Motor neuron (in vitro differentiated cells): ENCODE results near the gene SLC5A9. TPM values are rescaled to one million over a fixed set of nuclear protein-coding genes. Genes with fewer than 3 reads are reported as not detected.

Source experiments
- ATAC-seq, 8 experiments: fragments of 200-7000 bp; cut with Tn5 transposase; replicated peaks in 6 of 8; 2 replicates each; pipeline ENCODE4 v1.8.0; 2021; ENCODE audit warnings: mild to moderate bottlenecking in 8 of 8, moderate library complexity in 8 of 8
- H3K27ac ChIP-seq, 2 donors: fragments of 250-450 bp; sonication (Bioruptor Pico); 2 replicates each; pipeline ENCODE4 v1.9.0; 2021; ENCODE audit warnings: antibody characterized with exemption in 2 of 2, mild to moderate bottlenecking in 2 of 2, moderate library complexity in 1 of 2
- H3K4me1 ChIP-seq, 2 donors: fragments of 250-450 bp; sonication (Bioruptor Pico); replicated peaks in 1 of 2; 2 replicates each; pipeline ENCODE4 v1.6.1; 2021; ENCODE audit warnings: antibody characterized with exemption in 2 of 2, mild to moderate bottlenecking in 2 of 2, moderate library complexity in 1 of 2
- H3K4me3 ChIP-seq, 5 donors: fragments of 250-450 bp; sonication (Bioruptor Pico); 2 replicates each; pipeline ENCODE4 v1.9.0; 2021; ENCODE audit warnings: antibody characterized with exemption in 5 of 5, mild to moderate bottlenecking in 5 of 5, moderate library complexity in 4 of 5
- WGBS, 10 experiments: fragments of 450-650 bp; shearing (Covaris generic); methylation state at CpG; one replicate each; pipeline ENCODE4 v1.0.0; 2022; 5-methylcytosine and 5-hydroxymethylcytosine counted together
- in situ Hi-C, 9 experiments: fragments of 400-800 bp; cut with MboI; loops; one replicate each; pipeline ENCODE4 v1.15.0; 2021; ENCODE audit warnings: low sequenced_read_pairs in 9 of 9, low pct_unique_long_range_greater_than_20kb in 2 of 9; ENCODE audit not compliant: unreplicated experiment in 9 of 9
- total RNA-seq, 8 experiments: library from RNA; unstranded; fragments of 300-600 nt; gene quantifications; 2 replicates each; pipeline versions ENCODE4 v1.2.3 to v1.2.4, GENCODE V29; 2022

Gene SLC5A9
- total RNA-seq, 8 experiments from 2014 or later: 0.20 to 1.0 (median 0.32) TPM; not detected in 1

DNA sequence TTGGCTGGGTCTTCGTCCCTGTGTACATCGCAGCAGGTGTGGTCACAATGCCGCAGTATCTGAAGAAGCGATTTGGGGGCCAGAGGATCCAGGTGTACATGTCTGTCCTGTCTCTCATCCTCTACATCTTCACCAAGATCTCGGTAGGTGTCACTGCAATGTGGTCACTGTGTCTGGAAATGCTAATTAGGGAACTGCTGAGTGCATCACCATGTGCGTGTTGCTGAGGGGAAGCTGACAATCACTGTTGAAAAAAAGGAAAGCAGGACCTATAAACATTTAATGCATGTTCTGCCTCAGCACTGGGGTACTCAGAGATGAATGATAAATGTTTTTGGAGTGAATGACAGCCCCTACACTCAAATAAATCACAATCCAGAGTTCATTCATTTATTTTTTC is 6.8 kb downstream of the SLC5A9 start:
- peak in 2 of 8 experiments; percentile 24 to 68 for ATAC-seq
- in situ Hi-C loops: loop anchor here in 1 of 9 experiments (25.0 kb wide), 1 partner anchor 492 kb away; no protein-coding TSS in a partner anchor
- 56 to 93% (median 69%) methylated on average over 2 to 6 of the region's 6 CpGs; no CpG with 5 or more reads in 5 of the 10 experiments for WGBS, 10 experiments

DNA sequence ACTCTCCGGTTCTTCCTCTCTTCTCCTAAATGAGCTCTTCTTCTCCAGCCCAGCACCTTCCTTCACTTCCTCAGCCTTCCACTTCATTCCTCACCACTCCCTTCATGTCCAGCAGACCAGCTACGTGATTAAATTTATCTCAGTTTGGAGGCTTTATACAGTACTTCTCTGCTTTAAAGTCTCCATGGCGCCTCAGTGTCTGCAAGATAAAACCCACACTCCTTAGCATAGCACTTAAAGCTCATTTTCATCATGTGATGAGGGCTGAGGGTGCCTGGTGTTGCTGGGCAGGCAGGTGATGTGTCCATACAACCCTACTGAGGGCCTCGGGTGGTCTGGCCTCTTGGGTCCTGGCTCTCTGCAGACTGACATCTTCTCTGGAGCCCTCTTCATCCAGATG is 7.7 kb downstream of the SLC5A9 start:
- H3K4me1 ChIP-seq: no peaks in the 10 kb centered on the region
- in situ Hi-C loops: loop anchor here in 1 of 9 experiments (25.0 kb wide), 1 partner anchor 493 kb away; no protein-coding TSS in a partner anchor
- H3K27ac ChIP-seq: no peak overlapping the region
- WGBS, 10 experiments: 14 to 86% (median 62%) methylated on average over 1 to 4 of the region's 4 CpGs; no CpG with 5 or more reads in 3 of the 10 experiments
- no peak overlapping the region for H3K4me3 ChIP-seq
- ATAC-seq: no peak

More for the DNA sequence above, 6.8 kb downstream of the SLC5A9 start:
- Histone ChIP-seq H3K4me1 (no peaks in the 10 kb centered on the region), H3K4me3 (no peak overlapping the region), H3K27ac (no peak overlapping the region)

DNA sequence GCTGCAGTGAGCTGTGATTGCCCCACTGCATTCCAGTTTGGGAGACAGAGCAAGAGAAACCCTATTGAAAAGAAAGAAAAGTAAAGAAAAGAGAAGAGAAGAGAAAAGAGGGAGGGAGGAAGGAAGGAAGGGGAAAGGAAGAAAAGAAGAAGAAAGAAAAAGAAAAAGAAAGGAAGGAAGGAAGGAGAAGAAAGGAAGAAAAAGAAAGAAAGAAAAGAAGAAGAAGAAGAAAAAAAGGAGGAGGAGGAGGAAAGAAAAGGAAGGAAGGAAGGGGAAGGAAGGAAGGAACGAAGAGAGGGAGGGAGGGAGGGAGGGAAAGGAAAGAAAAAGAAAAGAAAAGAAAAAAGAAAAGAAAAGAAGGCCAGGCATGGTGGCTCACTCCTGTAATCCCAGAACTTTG is 10.2 kb downstream of the SLC5A9 start:
- Histone ChIP-seq H3K4me3 (no peak overlapping the region), H3K27ac (no peak overlapping the region), H3K4me1 (no peaks in the 10 kb centered on the region)
- 30 to 67% methylated on average over 1 of the region's 1 CpG; no CpG with 5 or more reads in 8 of the 10 experiments for WGBS, 10 experiments
- no peak for ATAC-seq
- in situ Hi-C loops: loop anchor here in 1 of 9 experiments (25.0 kb wide), 1 partner anchor 495 kb away; no protein-coding TSS in a partner anchor

DNA sequence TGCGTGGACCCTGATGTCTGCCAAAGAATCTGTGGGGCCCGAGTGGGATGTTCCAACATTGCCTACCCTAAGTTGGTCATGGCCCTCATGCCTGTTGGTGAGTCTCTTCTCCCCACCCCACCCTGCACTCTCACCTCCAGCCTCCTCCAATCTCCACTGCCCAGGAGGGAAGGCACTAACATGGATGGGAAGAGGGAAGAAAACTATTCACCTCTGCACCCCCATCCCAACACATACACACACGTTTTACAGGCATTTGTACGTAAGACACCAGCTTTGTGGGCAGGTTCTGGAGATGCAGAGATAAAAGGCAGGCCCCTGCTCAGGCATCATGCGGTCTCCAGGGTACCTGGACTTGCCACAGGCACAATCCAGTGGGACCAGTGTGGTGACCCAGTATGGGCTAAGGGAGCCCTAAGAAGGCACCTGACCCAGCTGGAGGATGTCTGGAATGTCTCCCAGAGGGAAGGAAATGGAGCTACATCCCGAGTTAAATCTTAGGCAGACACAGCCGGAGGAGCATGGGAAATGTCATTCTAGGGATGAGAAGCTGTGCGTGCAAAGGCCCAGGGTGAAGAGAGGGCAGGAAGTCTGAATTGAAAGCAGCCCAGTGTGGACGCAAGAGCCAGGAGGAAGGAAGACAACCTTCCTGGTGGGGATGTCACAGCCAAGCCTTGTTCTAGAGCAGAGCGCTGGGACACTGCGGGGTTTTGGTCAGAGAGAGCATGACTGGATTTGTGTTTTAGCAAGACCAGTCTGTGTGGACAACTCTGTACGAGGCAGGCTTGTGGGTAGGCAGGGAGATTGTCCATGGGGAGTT is 11.4 kb downstream of the SLC5A9 start:
- in situ Hi-C loops: loop anchor here in 1 of 9 experiments (25.0 kb wide), 1 partner anchor 497 kb away; no protein-coding TSS in a partner anchor
- ATAC-seq: no peak
- H3K4me3 ChIP-seq: no peak overlapping the region

DNA sequence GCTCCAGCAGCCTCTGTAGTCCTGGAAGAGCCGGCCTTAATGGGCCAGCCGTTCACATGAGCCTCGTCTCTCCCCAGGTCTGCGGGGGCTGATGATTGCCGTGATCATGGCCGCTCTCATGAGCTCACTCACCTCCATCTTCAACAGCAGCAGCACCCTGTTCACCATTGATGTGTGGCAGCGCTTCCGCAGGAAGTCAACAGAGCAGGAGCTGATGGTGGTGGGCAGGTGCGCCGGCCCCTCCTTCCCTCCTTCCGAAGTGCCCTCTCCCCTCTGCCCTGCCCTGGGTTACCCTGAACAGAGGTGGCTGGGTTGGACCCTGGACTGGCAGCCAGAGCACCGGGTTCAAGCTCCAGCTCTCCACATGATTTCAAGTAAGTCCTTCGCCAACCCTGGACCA is 13.1 kb downstream of the SLC5A9 start:
- no peak for ATAC-seq
- Histone ChIP-seq H3K4me1 (no peaks in the 10 kb centered on the region), H3K27ac (no peak overlapping the region), H3K4me3 (no peak overlapping the region)
- WGBS, 10 experiments: 0 to 97% (median 87%) methylated on average over 2 to 9 of the region's 13 CpGs; no CpG with 5 or more reads in 5 of the 10 experiments
- in situ Hi-C loops: loop anchor here in 1 of 9 experiments (25.0 kb wide), 1 partner anchor 498 kb away; no protein-coding TSS in a partner anchor

More for the DNA sequence above, 11.4 kb downstream of the SLC5A9 start:
- WGBS, 10 experiments: 0 to 100% (median 80%) methylated on average over 1 to 12 of the region's 12 CpGs
- Histone ChIP-seq H3K4me1 (no peaks in the 10 kb centered on the region), H3K27ac (no peak overlapping the region)

DNA sequence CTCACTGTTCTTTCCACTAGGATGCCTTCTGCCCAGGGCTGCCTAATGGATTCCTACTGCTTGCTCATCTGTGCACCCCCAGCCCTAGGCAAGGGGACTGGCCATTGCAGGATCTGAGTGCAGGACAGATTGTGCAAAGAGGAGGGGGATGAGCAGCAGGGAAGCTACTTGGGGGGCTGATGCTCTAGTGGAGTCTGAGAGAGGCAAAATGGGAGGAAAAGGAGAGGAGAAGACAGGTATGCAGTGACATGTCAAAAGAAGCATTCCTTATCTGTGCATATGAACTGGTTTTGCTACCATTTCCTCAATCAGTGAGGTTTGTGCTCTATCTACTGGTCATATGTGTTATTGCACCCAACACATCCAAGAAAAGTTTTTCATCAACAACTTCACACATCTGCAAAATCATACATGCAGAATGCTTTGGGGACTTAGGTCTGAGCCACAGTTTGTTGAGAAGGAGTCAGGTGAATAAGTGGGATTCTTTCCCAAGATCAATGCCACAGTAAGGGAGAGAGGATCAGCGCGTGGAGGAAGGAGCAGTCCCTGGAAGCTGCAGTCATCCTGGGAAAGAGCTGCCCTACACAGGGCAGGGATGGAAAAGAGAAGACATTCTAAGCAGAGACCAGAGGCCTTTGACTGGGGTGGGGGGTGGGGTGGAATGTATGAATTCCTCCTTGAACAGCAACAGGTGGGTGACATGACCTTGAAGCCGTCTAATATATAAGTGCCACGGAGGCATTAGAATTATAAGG is 14.4 kb downstream of the SLC5A9 start:
- peak; percentile 46 to 82 (median 61) for ATAC-seq
- no peak overlapping the region for H3K4me3 ChIP-seq
- H3K27ac ChIP-seq: no peak overlapping the region
- in situ Hi-C loops: loop anchor here in 1 of 9 experiments (25.0 kb wide), 1 partner anchor 500 kb away; no protein-coding TSS in a partner anchor
- H3K4me1 ChIP-seq: no peaks in the 10 kb centered on the region
- WGBS, 10 experiments: 40 to 86% (median 76%) methylated on average over 2 to 4 of the region's 4 CpGs; no CpG with 5 or more reads in 4 of the 10 experiments

DNA sequence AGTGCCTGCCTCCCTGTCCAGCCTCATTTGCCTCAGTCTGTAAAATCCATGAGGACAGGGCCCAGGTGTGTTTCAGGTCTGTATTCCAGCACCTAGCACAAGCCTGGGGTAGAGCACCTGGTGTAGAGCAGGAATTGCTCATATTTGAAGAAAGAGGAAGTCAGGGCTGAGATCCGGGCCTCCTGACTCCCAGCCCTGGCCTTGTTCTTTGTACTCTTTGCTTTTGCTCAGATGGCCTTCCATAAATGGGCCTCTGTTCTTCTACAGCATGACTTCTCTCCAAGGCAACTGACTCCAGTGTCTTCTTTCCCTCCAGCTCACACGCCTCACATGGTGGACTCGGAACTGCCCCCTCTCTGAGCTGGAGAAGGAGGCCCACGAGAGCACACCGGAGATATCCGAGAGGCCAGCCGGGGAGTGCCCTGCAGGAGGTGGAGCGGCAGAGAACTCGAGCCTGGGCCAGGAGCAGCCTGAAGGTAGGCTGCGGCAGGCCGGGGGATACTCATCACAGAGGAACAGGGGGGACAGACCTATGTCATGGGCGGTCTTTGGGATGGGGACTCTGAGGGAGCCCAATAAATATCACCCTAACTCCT is 19.7 kb downstream of the SLC5A9 start:
- peaks cover 2 to 6% of the 10 kb centered on the region in 2 donors for H3K4me1 ChIP-seq
- ATAC-seq: no peak
- WGBS, 10 experiments: 48 to 94% (median 79%) methylated on average over 1 to 6 of the region's 12 CpGs; no CpG with 5 or more reads in 2 of the 10 experiments
- in situ Hi-C loops: loop anchor here in 1 of 9 experiments (25.0 kb wide), 1 partner anchor 505 kb away; no protein-coding TSS in a partner anchor
- H3K4me3 ChIP-seq: no peak overlapping the region
- no peak overlapping the region for H3K27ac ChIP-seq

DNA sequence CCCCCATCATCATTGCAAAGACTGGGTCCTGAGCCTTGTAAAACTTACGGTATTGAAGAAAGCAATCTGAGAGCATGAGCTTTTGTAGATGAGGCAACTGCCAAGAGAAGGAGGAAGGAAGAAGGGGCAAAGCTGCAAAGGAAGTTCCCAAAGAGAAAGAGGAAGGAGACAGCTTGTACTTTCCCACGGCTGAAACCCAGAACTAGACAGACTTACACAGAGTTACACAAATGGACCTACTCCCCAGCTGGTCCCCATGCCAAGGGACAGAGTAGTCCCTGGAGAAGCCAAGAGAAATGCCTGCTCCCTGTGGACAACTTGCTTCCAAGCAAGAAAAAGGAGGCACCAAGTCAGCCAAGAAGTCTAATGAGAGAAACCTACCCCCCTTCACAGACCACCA is 22.6 kb downstream of the SLC5A9 start:
- no peak for ATAC-seq
- peaks cover 2 to 6% of the 10 kb centered on the region in 2 donors for H3K4me1 ChIP-seq
- in situ Hi-C loops: loop anchor here in 1 of 9 experiments (25.0 kb wide), 1 partner anchor 508 kb away; no protein-coding TSS in a partner anchor
- no peak overlapping the region for H3K4me3 ChIP-seq
- H3K27ac ChIP-seq: no peak overlapping the region
- 29 to 100% (median 95%) methylated on average over 1 to 2 of the region's 2 CpGs; no CpG with 5 or more reads in 5 of the 10 experiments for WGBS, 10 experiments

DNA sequence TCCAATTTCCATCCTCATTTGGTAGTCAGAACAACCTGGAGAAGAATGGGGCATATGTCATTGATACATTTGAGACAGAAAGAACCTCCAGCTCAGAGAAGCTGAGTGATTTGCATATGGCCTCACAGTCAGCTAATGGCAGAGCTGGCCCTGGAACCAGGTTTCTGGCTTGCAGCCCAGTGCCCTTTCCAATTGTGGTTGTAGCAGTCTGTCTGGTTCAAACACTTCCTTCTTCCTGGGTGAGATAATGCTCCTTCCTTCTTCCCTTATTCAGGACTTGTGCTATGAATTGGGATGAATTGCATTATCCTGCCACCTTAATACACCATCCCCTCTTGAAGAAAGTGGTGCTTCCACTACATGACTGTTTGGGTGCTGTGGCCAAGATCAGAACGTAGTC is 24.2 kb downstream of the SLC5A9 start:
- peak in 6 of 8 experiments; percentile 27 to 74 (median 46) for ATAC-seq

DNA sequence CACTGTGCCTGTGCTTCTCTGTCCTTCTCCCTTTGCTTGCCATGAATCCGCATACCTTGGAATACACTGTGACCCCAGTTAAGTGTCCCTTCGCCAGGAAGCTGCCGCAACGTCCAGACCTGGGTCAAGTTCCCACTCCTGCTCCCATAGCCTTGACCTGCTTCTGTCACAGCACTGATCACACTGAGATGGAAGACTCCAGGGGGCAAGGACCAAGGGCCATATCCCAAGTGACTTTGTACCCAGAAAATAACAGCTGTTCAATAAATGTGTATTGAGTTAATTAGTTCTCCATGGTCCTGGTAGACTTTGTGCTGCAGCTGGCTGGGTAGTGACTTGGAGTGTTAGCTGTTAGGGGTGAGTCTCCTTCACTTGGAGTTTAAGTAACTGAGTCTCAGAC is 25.8 kb downstream of the SLC5A9 start:
- ATAC-seq: no peak
- Histone ChIP-seq H3K4me3 (no peak overlapping the region), H3K4me1 (peaks cover 2 to 8% of the 10 kb centered on the region in 2 donors), H3K27ac (no peak overlapping the region)
- 75 to 100% (median 93%) methylated on average over 1 to 4 of the region's 4 CpGs; no CpG with 5 or more reads in 4 of the 10 experiments for WGBS, 10 experiments
- in situ Hi-C loops: loop anchor here in 1 of 9 experiments (25.0 kb wide), 1 partner anchor 511 kb away; no protein-coding TSS in a partner anchor

More for the DNA sequence above, 24.2 kb downstream of the SLC5A9 start:
- WGBS, 10 experiments: 20 to 100% (median 82%) methylated on average over 1 of the region's 1 CpG; no CpG with 5 or more reads in 5 of the 10 experiments
- H3K4me1 ChIP-seq: peaks cover 2 to 8% of the 10 kb centered on the region in 2 donors
- in situ Hi-C loops: loop anchor here in 1 of 9 experiments (25.0 kb wide), 1 partner anchor 509 kb away; no protein-coding TSS in a partner anchor
- H3K27ac ChIP-seq: no peak overlapping the region
- no peak overlapping the region for H3K4me3 ChIP-seq

DNA sequence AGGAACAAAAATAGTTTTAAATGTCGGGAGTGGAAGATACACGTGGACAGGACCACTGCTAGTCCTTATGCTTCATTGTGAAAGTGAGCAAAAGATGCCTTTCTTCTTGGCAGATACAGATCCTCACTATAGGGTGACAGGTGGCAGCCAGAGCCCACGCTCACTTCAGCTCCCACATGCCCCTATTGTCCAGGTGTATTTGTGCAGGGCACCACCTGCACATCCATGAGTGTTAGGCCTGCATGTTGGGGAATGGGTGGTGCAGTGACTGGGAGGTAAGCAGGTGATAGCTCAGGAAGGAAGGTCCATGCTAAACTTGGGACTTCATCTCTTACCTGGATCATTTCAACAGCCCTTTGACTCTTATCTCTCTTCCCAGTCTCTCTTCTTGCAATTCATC is 27.4 kb downstream of the SLC5A9 start:
- Histone ChIP-seq H3K27ac (no peak overlapping the region), H3K4me1 (peaks cover 2 to 8% of the 10 kb centered on the region in 2 donors), H3K4me3 (no peak overlapping the region)
- WGBS, 10 experiments: 33 to 98% (median 78%) methylated on average over 1 to 3 of the region's 3 CpGs
- no peak for ATAC-seq
- in situ Hi-C loops: loop anchor here in 1 of 9 experiments (25.0 kb wide), 1 partner anchor 513 kb away; no protein-coding TSS in a partner anchor

DNA sequence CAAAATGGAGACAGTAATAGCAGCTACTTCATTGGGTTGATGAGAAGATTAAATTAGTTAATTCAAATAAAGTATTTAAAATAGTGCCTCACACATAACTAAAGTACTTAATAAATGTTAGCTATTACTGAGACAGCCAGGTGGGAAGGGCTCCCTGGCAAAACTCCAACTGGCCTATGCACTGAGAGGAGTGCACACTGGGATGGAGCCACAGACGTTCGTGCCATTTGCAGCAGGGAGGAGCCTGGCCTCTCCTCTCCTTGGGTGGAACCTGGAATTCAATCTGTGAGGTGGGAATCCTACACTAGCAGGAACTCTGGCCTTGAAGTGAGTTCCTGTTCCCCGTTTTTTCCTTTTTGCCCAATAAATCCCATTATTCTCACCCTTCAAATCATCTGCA is 28.1 kb downstream of the SLC5A9 start:
- Histone ChIP-seq H3K27ac (no peak overlapping the region), H3K4me1 (peaks cover 2 to 8% of the 10 kb centered on the region in 2 donors), H3K4me3 (no peak overlapping the region)
- WGBS, 10 experiments: 0 to 84% (median 7%) methylated on average over 1 to 3 of the region's 3 CpGs; no CpG with 5 or more reads in 2 of the 10 experiments
- in situ Hi-C loops: no loop called here
- ATAC-seq: peak in 2 of 8 experiments; percentile 22 to 83
